ENCODE measurements around the gene KLF2.
"Not testable (repeated sequence)": the region's sequence is repeated elsewhere in the genome, so short reads cannot be mapped to it uniquely, and the experiment has no call there.

KLF2 gene

DNA sequence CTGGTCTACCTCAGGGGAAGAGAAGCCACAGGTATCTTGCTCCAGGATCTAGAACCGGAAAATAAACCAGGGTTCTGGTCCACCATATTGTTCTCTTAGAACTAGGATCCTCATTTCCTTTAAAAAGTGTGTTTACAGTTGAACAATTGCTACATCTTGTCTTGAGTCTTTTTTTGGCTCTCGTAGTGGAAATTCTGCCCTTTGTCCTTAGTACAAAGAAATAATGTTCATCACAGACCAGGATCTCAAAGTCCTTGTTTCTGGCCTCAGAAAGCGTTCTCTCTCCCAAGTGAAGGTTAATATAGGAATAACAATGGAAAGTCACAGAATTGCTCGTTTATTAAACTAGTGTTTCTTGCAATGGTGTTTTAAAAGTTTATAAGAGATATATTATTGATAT lies 20.8 kb downstream of the KLF2 start:
- no peaks in the 10 kb centered on the region for H3K79me2 ChIP-seq (ENCODE audit: insufficient read depth, low read length)
- no peak overlapping the region for H3K4me2 ChIP-seq (ENCODE audit: insufficient read depth, low read length)
- H3K27ac ChIP-seq (ENCODE audit: low read length) = no peak overlapping the region
- H3K9me3 ChIP-seq (ENCODE audit: insufficient read depth, low read length, severe bottlenecking) = no peaks in the 10 kb centered on the region
- no peak overlapping the region for H2AFZ ChIP-seq (ENCODE audit: low read depth, low read length)
- no peaks in the 10 kb centered on the region for H3K36me3 ChIP-seq (ENCODE audit: insufficient read depth, low read length)
- no peak overlapping the region for H3K9ac ChIP-seq (ENCODE audit: low read depth, low read length)
- no peak for TF ChIP-seq CTCF (IDR thresholded peaks at IDR 0.05; ENCODE audit: borderline replicate concordance, extremely low read depth, low read length, poor library complexity, severe bottlenecking)
- no peak for TF ChIP-seq EZH2 (IDR thresholded peaks at IDR 0.05; ENCODE audit: borderline replicate concordance, low read depth, low read length, severe bottlenecking)
- ATAC-seq (ENCODE audit: insufficient read depth, low read depth) (no peak), DNase-seq (no peak)
- H3K27me3 ChIP-seq (ENCODE audit: insufficient read depth, low read length, poor library complexity) = no peaks in the 10 kb centered on the region
- H4K20me1 ChIP-seq (ENCODE audit: insufficient read depth, low read length) = no peaks in the 10 kb centered on the region
- no peak overlapping the region for H3K4me3 ChIP-seq (ENCODE audit: low read depth in 1 of 2, low read length in 2 of 2)
- H3K4me1 ChIP-seq (ENCODE audit: insufficient read depth, low read length) = no peaks in the 10 kb centered on the region

DNA sequence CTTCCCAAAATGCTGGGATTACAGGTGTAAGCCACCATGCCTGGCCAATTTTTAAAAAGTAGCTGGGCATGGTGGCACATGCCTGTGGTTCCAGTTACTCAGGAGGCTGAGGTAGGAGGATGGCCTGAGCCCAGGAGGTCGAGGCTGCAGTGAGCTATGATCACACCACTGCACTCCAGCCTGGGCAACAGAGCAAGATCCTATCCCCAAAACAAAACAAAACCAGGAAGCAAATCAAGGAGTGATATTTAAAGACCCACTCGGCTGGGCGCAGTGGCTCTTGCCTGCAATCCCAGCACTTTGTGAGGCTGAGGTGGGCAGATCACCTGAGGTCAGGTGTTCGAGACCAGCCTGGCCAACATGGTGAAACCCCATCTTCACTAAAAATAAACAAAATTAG lies 22.5 kb downstream of the KLF2 start:
- not testable (repeated sequence) for H3K27me3 ChIP-seq (ENCODE audit: insufficient read depth, low read length, poor library complexity); ATAC-seq (ENCODE audit: insufficient read depth, low read depth); H3K9ac ChIP-seq (ENCODE audit: low read depth, low read length); H2AFZ ChIP-seq (ENCODE audit: low read depth, low read length); H4K20me1 ChIP-seq (ENCODE audit: insufficient read depth, low read length); H3K79me2 ChIP-seq (ENCODE audit: insufficient read depth, low read length); H3K4me2 ChIP-seq (ENCODE audit: insufficient read depth, low read length); H3K36me3 ChIP-seq (ENCODE audit: insufficient read depth, low read length); H3K4me1 ChIP-seq (ENCODE audit: insufficient read depth, low read length); H3K4me3 ChIP-seq (ENCODE audit: low read depth in 1 of 2, low read length in 2 of 2); H3K9me3 ChIP-seq (ENCODE audit: insufficient read depth, low read length, severe bottlenecking); DNase-seq; H3K27ac ChIP-seq (ENCODE audit: low read length)

DNA sequence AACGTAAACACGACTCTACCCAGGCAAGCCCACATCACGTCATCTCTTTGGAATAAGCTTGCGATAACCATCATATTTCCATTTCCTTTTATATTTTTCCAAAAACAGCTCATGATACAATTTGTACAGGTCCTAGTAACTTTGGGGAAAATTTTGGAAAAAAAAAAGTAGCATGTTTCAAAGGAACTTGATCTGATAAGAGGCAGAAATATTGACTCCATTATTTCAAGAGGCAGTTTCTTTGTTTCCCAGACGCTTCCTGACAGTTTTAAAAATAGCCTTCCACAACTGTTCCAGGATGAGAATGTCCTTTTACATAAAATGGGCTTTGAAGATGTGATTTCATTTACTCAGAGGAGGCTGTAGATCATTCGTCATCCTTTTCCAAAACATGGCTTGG lies 23.1 kb downstream of the KLF2 start:
- no peak overlapping the region for H3K4me2 ChIP-seq (ENCODE audit: insufficient read depth, low read length)
- TF ChIP-seq CTCF (IDR thresholded peaks at IDR 0.05; ENCODE audit: borderline replicate concordance, extremely low read depth, low read length, poor library complexity, severe bottlenecking) (no peak), EZH2 (IDR thresholded peaks at IDR 0.05; ENCODE audit: borderline replicate concordance, low read depth, low read length, severe bottlenecking) (no peak)
- H3K9me3 ChIP-seq (ENCODE audit: insufficient read depth, low read length, severe bottlenecking) = no peaks in the 10 kb centered on the region
- H3K36me3 ChIP-seq (ENCODE audit: insufficient read depth, low read length) = no peaks in the 10 kb centered on the region
- no peak for ATAC-seq (ENCODE audit: insufficient read depth, low read depth)
- H3K79me2 ChIP-seq (ENCODE audit: insufficient read depth, low read length) = no peaks in the 10 kb centered on the region
- no peaks in the 10 kb centered on the region for H3K4me1 ChIP-seq (ENCODE audit: insufficient read depth, low read length)
- H4K20me1 ChIP-seq (ENCODE audit: insufficient read depth, low read length) = no peaks in the 10 kb centered on the region
- no peak overlapping the region for H2AFZ ChIP-seq (ENCODE audit: low read depth, low read length)
- no peak overlapping the region for H3K9ac ChIP-seq (ENCODE audit: low read depth, low read length)
- H3K27ac ChIP-seq (ENCODE audit: low read length) = no peak overlapping the region
- no peak for DNase-seq
- no peak overlapping the region for H3K4me3 ChIP-seq (ENCODE audit: low read depth in 1 of 2, low read length in 2 of 2)
- no peaks in the 10 kb centered on the region for H3K27me3 ChIP-seq (ENCODE audit: insufficient read depth, low read length, poor library complexity)

DNA sequence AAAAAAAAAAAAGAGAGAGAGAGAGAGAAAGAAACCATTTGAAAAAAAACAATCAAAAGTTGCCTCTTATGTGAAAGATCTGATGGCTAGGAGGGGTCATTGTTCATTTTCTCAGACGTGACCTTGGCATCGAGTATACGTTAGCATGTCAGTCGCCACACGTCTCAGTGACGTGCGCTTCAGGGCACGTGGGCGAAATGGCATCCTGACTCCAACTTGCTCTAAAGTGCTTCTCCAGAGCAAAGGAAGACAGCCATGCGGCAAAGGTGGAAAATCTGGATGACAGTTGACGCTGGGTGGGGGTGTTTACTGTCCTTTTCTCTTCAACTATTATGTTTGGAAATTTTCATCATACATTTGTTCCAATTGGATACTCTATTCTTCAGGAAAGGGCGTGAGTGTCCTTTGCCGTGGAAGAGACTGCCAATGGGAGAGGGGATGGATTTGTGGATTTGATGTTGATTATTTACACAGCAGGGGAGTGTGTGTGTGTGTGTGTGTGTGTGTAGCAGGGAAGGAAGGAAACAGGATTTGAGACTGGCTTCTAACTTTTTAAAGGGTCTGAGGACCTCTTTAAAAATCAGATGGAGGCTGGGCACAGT lies 25.0 kb downstream of the KLF2 start:
- DNase-seq (no peak), ATAC-seq (ENCODE audit: insufficient read depth, low read depth) (no peak)
- TF ChIP-seq EZH2 (IDR thresholded peaks at IDR 0.05; ENCODE audit: borderline replicate concordance, low read depth, low read length, severe bottlenecking) = no peak
- no peak for TF ChIP-seq CTCF (IDR thresholded peaks at IDR 0.05; ENCODE audit: borderline replicate concordance, extremely low read depth, low read length, poor library complexity, severe bottlenecking)
- no peaks in the 10 kb centered on the region for H3K4me1 ChIP-seq (ENCODE audit: insufficient read depth, low read length)
- H2AFZ ChIP-seq (ENCODE audit: low read depth, low read length) = no peak overlapping the region
- no peaks in the 10 kb centered on the region for H3K9me3 ChIP-seq (ENCODE audit: insufficient read depth, low read length, severe bottlenecking)
- no peak overlapping the region for H3K9ac ChIP-seq (ENCODE audit: low read depth, low read length)
- H3K4me2 ChIP-seq (ENCODE audit: insufficient read depth, low read length) = no peak overlapping the region
- H3K27me3 ChIP-seq (ENCODE audit: insufficient read depth, low read length, poor library complexity) = no peaks in the 10 kb centered on the region
- no peaks in the 10 kb centered on the region for H3K36me3 ChIP-seq (ENCODE audit: insufficient read depth, low read length)
- no peak overlapping the region for H3K27ac ChIP-seq (ENCODE audit: low read length)
- H4K20me1 ChIP-seq (ENCODE audit: insufficient read depth, low read length) = no peaks in the 10 kb centered on the region
- H3K4me3 ChIP-seq (ENCODE audit: low read depth in 1 of 2, low read length in 2 of 2) = no peak overlapping the region
- no peaks in the 10 kb centered on the region for H3K79me2 ChIP-seq (ENCODE audit: insufficient read depth, low read length)
